PFSK-1 (cell line): ENCODE measurements around the gene MINDY1.

Experiments
- FOXP2 ChIP-seq: optimal IDR thresholded peaks from 2 replicates; pipeline ENCODE3; 2011; ENCODE audit warnings: borderline replicate concordance, control low read depth, inconsistent platforms; ENCODE audit not compliant: insufficient read depth; ENCODE audit errors: extremely low read length, extremely low read depth
- POLR2AphosphoS5 ChIP-seq: IDR thresholded peaks from 2 replicates; pipeline ENCODE4 v1.6.1; 2012; ENCODE audit warnings: low read depth, mild to moderate bottlenecking, control low read depth, low read length, moderate library complexity
- REST ChIP-seq, 2 experiments: IDR thresholded peaks; 2 replicates each; pipeline versions ENCODE4 v1.6.1 to v1.8.0; 2011 to 2012; ENCODE audit warnings: low read depth in 2 of 2, low read length in 2 of 2, control low read depth in 1 of 2, inconsistent platforms in 1 of 2, mild to moderate bottlenecking in 1 of 2, moderate library complexity in 1 of 2; ENCODE audit not compliant: insufficient read depth in 1 of 2
- SIN3A ChIP-seq: IDR thresholded peaks from 2 replicates; pipeline ENCODE4 v1.6.1; 2012; ENCODE audit warnings: mild to moderate bottlenecking, low read length, moderate library complexity, borderline replicate concordance; ENCODE audit not compliant: insufficient read depth
- TAF1 ChIP-seq: IDR thresholded peaks from 2 replicates; pipeline ENCODE4 v1.6.1; 2012; ENCODE audit warnings: low read length, control low read depth, borderline replicate concordance; ENCODE audit not compliant: insufficient read depth

The MINDY1 gene

DNA sequence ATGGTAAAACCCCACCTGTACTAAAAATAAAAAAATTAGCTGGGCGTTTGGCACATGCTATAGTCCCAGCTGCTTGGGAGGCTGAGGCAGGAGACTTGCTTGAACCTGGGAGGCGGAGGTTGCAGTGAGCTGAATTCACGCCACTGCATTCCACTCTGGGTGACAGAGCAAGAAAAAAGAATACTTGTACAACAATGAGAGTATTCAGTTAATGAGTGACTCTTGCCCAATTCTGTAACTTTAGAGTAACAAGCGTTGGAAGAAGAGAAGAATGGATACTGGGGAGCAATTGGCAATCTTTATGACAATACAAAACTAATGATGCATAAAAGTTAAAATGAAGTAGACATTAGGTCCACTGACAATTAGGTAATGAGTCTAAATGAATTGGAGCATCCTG lies 14.1 kb downstream of the MINDY1 start:
- no peak for TF ChIP-seq FOXP2
- no peak for TF ChIP-seq POLR2AphosphoS5
- TF ChIP-seq REST (IDR thresholded peaks at IDR 0.05; ENCODE audit: insufficient read depth in 1 of 2, low read depth in 2 of 2, low read length in 2 of 2) = no peak
- no peak for TF ChIP-seq SIN3A
- no peak for TF ChIP-seq TAF1

DNA sequence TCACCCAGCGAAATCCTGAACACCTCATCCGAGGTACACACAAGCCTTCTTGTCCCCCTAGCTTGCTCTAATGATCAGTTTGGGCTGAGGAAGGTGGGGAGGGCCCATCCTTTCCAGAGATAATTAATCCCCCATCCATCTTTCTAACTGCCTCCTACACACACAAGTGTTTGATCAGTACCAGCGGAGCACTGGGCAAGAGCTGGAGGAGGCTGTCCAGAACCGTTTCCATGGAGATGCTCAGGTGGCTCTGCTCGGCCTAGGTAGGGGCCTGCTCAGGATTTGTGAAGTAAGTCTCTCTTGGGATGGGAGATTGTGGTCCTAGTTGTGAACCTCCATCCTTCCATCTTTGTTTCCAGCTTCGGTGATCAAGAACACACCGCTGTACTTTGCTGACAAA lies 18.8 kb downstream of the MINDY1 start:
- TF ChIP-seq SIN3A (no peak), POLR2AphosphoS5 (no peak), TAF1 (no peak), REST (IDR thresholded peaks at IDR 0.05; ENCODE audit: insufficient read depth in 1 of 2, low read depth in 2 of 2, low read length in 2 of 2) (no peak), FOXP2 (no peak)

DNA sequence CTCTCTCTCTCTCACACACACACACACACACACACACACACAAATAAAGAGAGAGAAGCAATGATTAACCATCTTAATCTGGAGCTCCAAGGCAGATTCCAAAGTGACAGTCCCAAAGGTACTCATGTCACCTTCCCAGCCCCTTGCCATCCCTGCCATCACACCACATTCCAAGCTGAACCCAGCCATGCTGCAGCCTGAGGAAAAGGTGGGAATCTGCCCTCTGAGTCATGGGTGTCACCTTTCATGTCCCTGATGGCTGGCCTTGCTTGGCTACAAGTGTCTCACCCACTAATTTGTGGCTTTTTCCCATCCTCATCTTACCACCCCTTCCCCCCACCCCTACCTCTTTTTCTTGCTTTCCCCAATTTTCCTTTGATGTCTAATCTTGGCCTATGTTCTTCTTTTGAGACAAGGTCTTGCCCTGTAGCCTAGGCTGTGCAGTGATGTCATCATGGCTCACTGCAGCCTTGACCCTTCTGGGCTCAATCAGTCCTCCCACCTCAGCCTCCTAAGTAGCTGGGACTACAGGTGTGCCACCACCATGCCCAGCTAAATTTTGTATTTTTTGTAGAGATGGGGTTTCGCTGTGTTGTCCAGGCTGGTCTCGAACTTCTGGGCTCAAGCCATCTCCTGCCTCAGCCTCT lies 21.4 kb downstream of the MINDY1 start:
- TF ChIP-seq TAF1 (no peak), FOXP2 (no peak), SIN3A (no peak), REST (IDR thresholded peaks at IDR 0.05; ENCODE audit: insufficient read depth in 1 of 2, low read depth in 2 of 2, low read length in 2 of 2) (no peak), POLR2AphosphoS5 (no peak)

DNA sequence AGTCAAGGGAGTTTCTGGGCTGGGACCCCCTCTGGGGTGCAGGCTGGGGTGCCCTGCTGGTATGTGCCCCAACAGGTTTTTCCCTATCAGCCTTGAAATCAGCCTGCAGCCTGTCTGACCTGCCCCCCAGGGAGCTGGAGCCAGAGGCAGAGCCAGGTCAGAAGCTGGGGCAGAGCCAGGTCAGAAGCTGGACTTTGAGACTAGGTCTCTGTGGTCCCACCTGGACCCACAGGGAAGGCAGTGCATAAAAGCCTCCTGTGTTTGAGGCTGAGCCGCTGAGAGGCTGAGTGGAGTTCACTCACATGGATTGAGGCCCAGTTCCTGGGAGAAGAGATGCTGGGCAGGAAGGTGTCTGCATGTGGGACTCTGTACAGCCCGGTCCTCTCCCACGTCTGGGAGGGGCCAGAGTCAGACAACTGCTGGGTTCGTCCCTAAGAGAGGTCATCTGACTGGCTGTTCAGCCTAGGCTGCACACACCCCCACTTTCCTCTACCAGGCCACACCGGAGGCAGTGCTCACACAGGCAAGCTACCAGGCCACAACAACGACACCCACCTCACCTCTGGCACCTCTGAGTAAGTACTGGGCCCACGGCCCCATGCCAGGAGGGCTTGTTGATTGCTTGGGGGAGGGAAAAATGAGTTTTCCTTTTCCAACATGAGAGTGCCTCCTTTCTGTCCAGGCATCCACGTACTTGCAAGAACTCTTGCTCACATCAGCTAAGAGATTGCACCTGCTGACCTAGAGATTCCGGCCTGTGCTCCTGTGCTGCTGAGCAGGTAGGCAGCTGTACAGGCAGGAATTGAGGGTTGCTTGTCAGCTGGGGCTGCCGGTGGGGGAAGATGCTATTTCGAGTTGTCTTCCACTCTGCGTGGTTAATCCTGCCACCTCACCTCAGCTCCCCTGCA lies 24.6 kb downstream of the MINDY1 start, which contains the start of gene ANXA9:
Gene ANXA9 (plus strand): TSS at position 488 of the 908 bp plus-strand sequence. CDS start 814 bp downstream, outside the sequence.
- TF ChIP-seq REST (IDR thresholded peaks at IDR 0.05; ENCODE audit: insufficient read depth in 1 of 2, low read depth in 2 of 2, low read length in 2 of 2) (no peak), TAF1 (no peak), SIN3A (no peak), FOXP2 (no peak), POLR2AphosphoS5 (no peak)
